Stimulated activated CD8-positive, alpha-beta memory T cell treated with anti-CD3 and anti-CD28 coated beads, Interleukin-4, amount 100 ng/mL, for 1 hour (primary cell): ENCODE results near the gene WFDC10A.
"Not testable (repeated sequence)": the region's sequence is repeated elsewhere in the genome, so short reads cannot be mapped to it uniquely, and the experiment has no call there.

Experiments used
- DNase-seq, 2 donors: peaks; one replicate each; pipeline ENCODE4 v3.0.0-alpha.2; 2020; ENCODE audit warnings: low read depth in 2 of 2, low spot score in 1 of 2

WFDC10A gene

DNA sequence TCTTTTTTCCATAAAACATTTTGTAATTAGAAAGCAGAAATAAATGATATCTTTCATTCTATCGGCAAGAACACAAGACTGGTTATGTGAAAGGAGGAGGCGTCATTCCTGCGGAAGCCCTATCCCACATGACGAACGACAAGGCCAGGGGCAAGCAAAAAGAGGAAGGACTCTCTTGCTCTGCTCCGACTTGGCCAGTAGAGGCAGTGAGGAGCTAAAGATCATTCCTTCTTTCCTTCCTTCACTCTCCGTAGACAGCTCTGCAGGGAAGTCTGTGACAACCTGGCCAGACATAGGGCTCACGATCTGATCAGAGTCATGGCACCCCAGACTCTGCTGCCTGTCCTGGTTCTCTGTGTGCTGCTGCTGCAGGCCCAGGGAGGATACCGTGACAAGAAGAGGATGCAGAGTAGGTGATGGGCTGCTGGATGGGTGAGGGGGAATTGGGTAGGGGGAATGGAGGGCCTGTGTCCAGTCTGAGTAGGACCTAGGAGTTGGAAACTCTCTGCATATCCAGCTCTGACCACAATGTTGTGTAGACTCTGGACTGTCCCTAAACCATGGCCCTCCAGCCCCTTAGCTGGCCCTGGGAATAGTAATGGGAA lies at the start of gene WFDC10A:
Gene WFDC10A (plus strand): TSS at position 244 of the 605 bp plus-strand sequence. CDS start 75 bp downstream, at position 319.
- DNase-seq, result no peak

GRCh38 chr20:45581702-45582101 lies 47.8 kb upstream of the WFDC10A start:
- DNase-seq, result no peak

DNA sequence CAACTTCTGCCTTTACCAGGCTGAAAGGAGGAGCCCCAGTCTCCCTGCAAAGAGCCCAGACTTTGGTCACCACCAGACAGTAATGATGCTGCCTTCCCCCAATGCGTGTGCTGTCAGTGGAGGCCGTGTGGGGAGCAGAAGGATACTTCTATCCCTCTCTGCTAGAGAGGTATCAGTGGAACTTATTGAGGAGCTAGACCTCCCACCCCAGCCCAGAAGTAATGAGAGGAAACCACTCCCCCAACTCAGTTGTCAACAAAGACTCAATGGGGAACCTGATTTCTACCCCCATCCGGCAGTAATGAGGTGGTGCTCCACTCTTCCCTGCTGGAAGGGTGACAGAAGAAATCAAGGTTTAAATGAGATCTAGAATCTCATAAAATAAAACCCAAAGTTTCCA lies 46.0 kb upstream of the WFDC10A start:
- DNase-seq, result no peak

GRCh38 chr20:45584294-45584693 lies 45.2 kb upstream of the WFDC10A start:
- DNase-seq, result not testable (repeated sequence)

GRCh38 chr20:45585986-45586385 lies 43.6 kb upstream of the WFDC10A start:
- DNase-seq, result not testable (repeated sequence)

- DNase-seq, result no peak
These were observed 40.7 kb upstream of the WFDC10A start for GRCh38 chr20:45588800-45589199.

DNA sequence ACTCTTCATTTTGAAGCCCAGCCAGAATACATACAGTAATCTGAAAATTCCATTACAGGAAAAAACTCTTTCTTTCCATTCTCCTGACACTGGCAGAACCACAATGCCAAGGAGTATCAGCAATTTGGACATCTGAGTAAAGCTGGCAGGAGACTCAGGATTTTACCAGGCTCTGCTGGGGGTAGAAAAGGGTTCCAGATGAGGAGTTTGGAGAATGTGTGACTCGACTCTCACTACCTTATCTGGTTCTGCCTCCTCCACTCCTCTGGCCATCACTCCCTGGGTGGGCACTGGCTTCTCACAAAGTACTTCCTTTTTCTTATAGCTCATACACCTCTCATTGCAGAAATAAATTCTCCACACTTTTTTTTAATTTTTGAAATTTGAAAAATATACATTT lies 39.8 kb upstream of the WFDC10A start:
- DNase-seq, result no peak

GRCh38 chr20:45592574-45593189 lies 36.9 kb upstream of the WFDC10A start:
- DNase-seq, result no peak

DNA sequence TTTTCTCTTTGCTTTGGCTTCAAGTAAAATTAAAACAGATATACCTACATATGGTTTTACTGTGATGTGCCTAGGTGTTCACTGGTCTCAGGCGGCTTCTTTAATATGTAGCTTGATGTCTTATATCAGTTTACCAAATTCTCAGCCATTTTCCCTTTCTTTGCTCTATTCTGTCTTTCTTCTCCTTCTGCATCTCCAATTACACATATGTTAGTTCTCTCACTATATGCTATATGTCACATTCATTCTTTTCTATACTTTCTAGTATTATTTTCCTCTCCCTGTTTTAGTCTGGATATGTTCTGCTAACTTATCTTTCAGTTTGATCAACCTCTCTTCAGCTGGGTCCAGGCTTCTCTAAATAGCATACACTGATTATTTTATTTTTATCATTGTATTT lies 36.0 kb upstream of the WFDC10A start:
- no peak for DNase-seq

- no peak for DNase-seq
These were observed 34.3 kb upstream of the WFDC10A start for GRCh38 chr20:45595235-45595634.

DNA sequence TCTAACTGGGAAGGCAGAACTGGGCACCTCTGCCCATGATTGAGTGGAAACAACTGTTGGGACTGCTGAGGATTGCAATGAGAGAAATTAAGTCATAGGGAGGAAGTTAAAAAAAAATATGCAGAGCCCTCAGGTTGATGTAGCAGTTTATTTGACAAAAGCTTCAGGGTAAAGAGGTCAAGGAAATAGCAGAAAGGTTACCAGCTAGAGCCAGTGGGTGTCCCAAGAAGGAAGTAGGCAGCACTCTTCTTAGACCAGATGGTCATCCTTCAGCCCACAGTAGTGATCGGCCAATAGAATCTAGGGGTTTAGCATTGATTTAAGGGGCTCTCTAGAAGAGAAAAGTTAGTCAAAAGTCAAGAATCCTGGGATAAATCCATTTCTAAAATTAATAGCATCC lies 21.7 kb upstream of the WFDC10A start:
- DNase-seq, result no peak

GRCh38 chr20:45611054-45611453 lies 18.5 kb upstream of the WFDC10A start:
- DNase-seq, result no peak

DNA sequence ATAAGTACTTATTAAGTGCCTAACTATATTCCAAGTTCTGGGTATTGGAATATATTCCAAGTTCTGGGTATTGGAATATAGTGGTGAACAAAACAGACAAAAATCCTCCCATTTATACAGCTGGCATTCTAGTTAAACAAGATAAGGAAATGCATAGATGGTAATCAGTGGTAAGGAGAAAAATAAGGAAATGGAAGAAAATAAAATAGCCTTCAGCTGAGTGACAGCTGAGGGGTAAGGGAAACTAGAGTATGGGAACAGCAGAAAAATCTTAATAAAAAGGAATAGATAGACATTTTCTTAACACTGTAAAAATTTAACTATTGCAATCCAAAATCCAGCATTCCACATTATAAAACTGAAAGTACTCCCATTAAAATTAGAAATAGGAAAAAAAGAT lies 17.2 kb upstream of the WFDC10A start:
- DNase-seq, result no peak

- DNase-seq, result no peak
These were observed 11.9 kb upstream of the WFDC10A start for GRCh38 chr20:45617591-45617990.

- DNase-seq, result no peak
These were observed 7.9 kb upstream of the WFDC10A start for GRCh38 chr20:45621593-45621992.

GRCh38 chr20:45626540-45626939 lies 3.0 kb upstream of the WFDC10A start:
- DNase-seq, result no peak

GRCh38 chr20:45630371-45630770 lies 832 bp downstream of the WFDC10A start:
- no peak for DNase-seq

GRCh38 chr20:45631184-45631583 lies 1.6 kb downstream of the WFDC10A start, which contains the start of gene WFDC9:
Gene WFDC9, minus strand, starts transcription at chr20:45631284. Its CDS starts 21,103 bp downstream, at chr20:45610181.
- no peak for DNase-seq

GRCh38 chr20:45636513-45636912 lies 7.0 kb downstream of the WFDC10A start:
- DNase-seq, result no peak

GRCh38 chr20:45639687-45640086 lies 10.1 kb downstream of the WFDC10A start:
- DNase-seq, result no peak

DNA sequence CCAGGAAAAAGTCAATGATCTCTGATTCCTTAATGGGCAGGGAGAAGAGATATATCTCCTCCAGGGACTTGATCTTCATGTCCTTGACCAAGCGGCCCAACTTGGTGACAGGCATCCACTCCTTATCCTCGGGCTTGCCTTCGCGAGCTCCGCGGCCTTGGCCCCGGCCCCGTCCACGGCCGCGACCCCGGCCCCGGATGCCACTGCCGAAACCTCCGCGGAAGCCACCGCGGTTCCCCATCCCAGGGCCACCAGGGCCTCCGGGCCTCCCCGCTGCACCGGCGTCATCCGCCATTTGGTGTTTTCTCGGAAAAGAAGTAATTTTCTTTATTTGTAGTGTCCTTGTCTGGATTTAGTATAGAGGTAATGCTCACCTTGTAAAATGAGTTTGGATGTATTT lies 11.5 kb downstream of the WFDC10A start:
- DNase-seq, result not testable (repeated sequence)

DNA sequence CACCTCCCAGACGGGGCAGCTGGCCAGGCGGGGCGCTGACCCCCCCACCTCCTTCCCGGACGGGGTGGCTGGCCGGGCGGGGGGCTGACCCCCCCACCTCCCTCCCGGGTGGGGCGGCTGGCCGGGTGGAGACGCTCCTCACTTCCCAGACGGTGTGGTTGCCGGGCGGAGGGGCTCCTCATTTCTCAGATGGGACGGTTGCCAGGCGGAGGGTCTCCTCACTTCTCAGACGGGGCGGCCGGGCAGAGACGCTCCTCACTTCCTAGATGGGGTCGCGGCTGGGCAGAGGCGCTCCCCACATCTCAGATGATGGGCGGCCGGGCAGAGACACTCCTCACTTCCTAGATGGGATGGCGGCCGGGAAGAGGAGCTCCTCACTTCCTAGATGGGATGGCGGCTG lies 16.3 kb downstream of the WFDC10A start:
- DNase-seq, result not testable (repeated sequence)

GRCh38 chr20:45646875-45647274 lies 17.3 kb downstream of the WFDC10A start:
- DNase-seq, result no peak
